Mesenchymal stem cell (in vitro differentiated cells and primary cell): ENCODE measurements around the gene SIGLEC15.
A peak's percentile ranks its signal among the peaks of the same experiment; 100 is the strongest.
"Not testable (repeated sequence)": the region's sequence is repeated elsewhere in the genome, so short reads cannot be mapped to it uniquely, and the experiment has no call there.

Experiments
- DNase-seq: peaks from one replicate; pipeline ENCODE4 v3.0.0-alpha.2; 2013
- H2AFZ ChIP-seq: one replicate; pipeline ENCODE4 v1.6.1; 2013; ENCODE audit warnings: low read depth, mild to moderate bottlenecking, control low read depth, inconsistent platforms, low read length, moderate library complexity
- H2AK5ac ChIP-seq: 2 replicates; pipeline ENCODE4 v1.6.1; 2013; ENCODE audit warnings: low read length, moderate library complexity, mild to moderate bottlenecking, inconsistent platforms; ENCODE audit not compliant: severe bottlenecking
- H2BK120ac ChIP-seq: one replicate; pipeline ENCODE4 v1.6.1; 2013; ENCODE audit warnings: low read depth, mild to moderate bottlenecking, inconsistent platforms, low read length, moderate library complexity
- H2BK12ac ChIP-seq, 2 experiments: one replicate each; pipeline ENCODE4 v1.6.1; 2013; ENCODE audit warnings: inconsistent platforms in 2 of 2, low read length in 2 of 2, mild to moderate bottlenecking in 2 of 2, moderate library complexity in 2 of 2, control low read depth in 1 of 2
- H2BK15ac ChIP-seq: one replicate; pipeline ENCODE4 v1.6.1; 2013; ENCODE audit warnings: mild to moderate bottlenecking, low read depth, inconsistent platforms; ENCODE audit not compliant: poor library complexity, severe bottlenecking
- H2BK5ac ChIP-seq: 2 replicates; pipeline ENCODE4 v1.6.1; 2013; ENCODE audit warnings: low read depth, mild to moderate bottlenecking, low read length, control low read depth, inconsistent platforms; ENCODE audit not compliant: poor library complexity, severe bottlenecking
- H3K14ac ChIP-seq, 2 experiments: one replicate each; pipeline ENCODE4 v1.6.1; 2013; ENCODE audit warnings: inconsistent platforms in 2 of 2, low read length in 2 of 2, control low read depth in 1 of 2, mild to moderate bottlenecking in 1 of 2, moderate library complexity in 1 of 2
- H3K18ac ChIP-seq, 2 experiments: one replicate each; pipeline ENCODE4 v1.6.1; 2013; ENCODE audit warnings: inconsistent platforms in 2 of 2, low read length in 2 of 2, control low read depth in 1 of 2, low read depth in 1 of 2, mild to moderate bottlenecking in 1 of 2
- H3K23ac ChIP-seq, 2 experiments: one replicate each; pipeline ENCODE4 v1.6.1; 2013; ENCODE audit warnings: inconsistent platforms in 2 of 2, low read length in 2 of 2, mild to moderate bottlenecking in 2 of 2, moderate library complexity in 2 of 2, control low read depth in 1 of 2
- H3K27ac ChIP-seq: 2 replicates; pipeline ENCODE4 v1.5.1; 2013; ENCODE audit warnings: mild to moderate bottlenecking, moderate library complexity, low read length, control low read depth, inconsistent platforms; ENCODE audit not compliant: poor library complexity, severe bottlenecking
- H3K27me3 ChIP-seq, 2 experiments: 2 replicates each; pipeline versions ENCODE4 v1.6.1 to v1.7.0; 2013; ENCODE audit warnings: low read length in 2 of 2, mild to moderate bottlenecking in 2 of 2, moderate library complexity in 2 of 2, control low read depth in 1 of 2, inconsistent platforms in 1 of 2; ENCODE audit not compliant: control insufficient read depth in 1 of 2, insufficient read depth in 1 of 2
- H3K36me3 ChIP-seq, 2 experiments: 2 replicates each; pipeline versions ENCODE4 v1.6.1 to v1.7.0; 2013; ENCODE audit warnings: low read length in 2 of 2, control low read depth in 1 of 2, inconsistent platforms in 1 of 2, low read depth in 1 of 2, mild to moderate bottlenecking in 1 of 2; ENCODE audit not compliant: insufficient read depth in 2 of 2, control insufficient read depth in 1 of 2
- H3K4ac ChIP-seq, 2 experiments: one replicate each; pipeline ENCODE4 v1.6.1; 2013; ENCODE audit warnings: inconsistent platforms in 2 of 2, low read length in 2 of 2, mild to moderate bottlenecking in 2 of 2, moderate library complexity in 2 of 2, control low read depth in 1 of 2, low read depth in 1 of 2
- H3K4me1 ChIP-seq: 2 replicates; pipeline ENCODE4 v1.6.1; 2013; ENCODE audit warnings: low read depth, low read length, control low read depth; ENCODE audit not compliant: control insufficient read depth, insufficient read depth
- H3K4me2 ChIP-seq: 2 replicates; pipeline ENCODE4 v1.6.1; 2013; ENCODE audit warnings: low read length, mild to moderate bottlenecking, inconsistent platforms; ENCODE audit not compliant: poor library complexity, severe bottlenecking
- H3K4me3 ChIP-seq, 2 experiments: 2 replicates each; pipeline versions ENCODE4 v1.5.1 to v1.7.0; 2013; ENCODE audit warnings: low read length in 2 of 2, mild to moderate bottlenecking in 2 of 2, control low read depth in 1 of 2, low read depth in 1 of 2; ENCODE audit not compliant: insufficient read depth in 1 of 2
- H3K79me1 ChIP-seq: replicated peaks from 2 replicates; pipeline ENCODE4 v1.6.1; 2013; ENCODE audit warnings: mild to moderate bottlenecking, control low read depth, low read length, inconsistent platforms; ENCODE audit not compliant: poor library complexity, severe bottlenecking
- H3K9ac ChIP-seq: 2 replicates; pipeline ENCODE4 v1.7.0; 2013; ENCODE audit warnings: mild to moderate bottlenecking, low read length, moderate library complexity
- H3K9me3 ChIP-seq: 2 replicates; pipeline ENCODE4 v1.7.0; 2013; ENCODE audit warnings: mild to moderate bottlenecking, low read length; ENCODE audit not compliant: control insufficient read depth
- H4K8ac ChIP-seq: one replicate; pipeline ENCODE4 v1.6.1; 2013; ENCODE audit warnings: inconsistent platforms, mild to moderate bottlenecking, low read length, moderate library complexity
- H4K91ac ChIP-seq: one replicate; pipeline ENCODE4 v1.6.1; 2013; ENCODE audit warnings: mild to moderate bottlenecking, low read length, inconsistent platforms
- WGBS: methylation state at CpG from one replicate; pipeline ENCODE4 v1.1.7; 2013; ENCODE audit warnings: mixed read lengths; 5-methylcytosine and 5-hydroxymethylcytosine counted together

Gene SIGLEC15

GRCh38 chr18:45807144-45807543 lies 18.3 kb upstream of the SIGLEC15 start:
- WGBS = 46% methylated on average over 2 of the region's 2 CpGs
- H2AFZ ChIP-seq = not testable (repeated sequence)

GRCh38 chr18:45814733-45815132 lies 10.7 kb upstream of the SIGLEC15 start:
- not testable (repeated sequence) for H3K9ac ChIP-seq, H4K8ac ChIP-seq, H2BK5ac ChIP-seq, H2BK120ac ChIP-seq, H3K23ac ChIP-seq, H2BK15ac ChIP-seq, H4K91ac ChIP-seq, H3K27ac ChIP-seq, H3K36me3 ChIP-seq, H3K79me1 ChIP-seq, H3K18ac ChIP-seq, H3K14ac ChIP-seq, H3K9me3 ChIP-seq, H2AK5ac ChIP-seq, H3K4me3 ChIP-seq, H3K4me2 ChIP-seq, H3K4ac ChIP-seq, DNase-seq, H3K4me1 ChIP-seq, H3K27me3 ChIP-seq, H2BK12ac ChIP-seq
- peak overlapping the region; percentile 27 for H2AFZ ChIP-seq

More at GRCh38 chr18:45807144-45807543, 18.3 kb upstream of the SIGLEC15 start:
- not testable (repeated sequence) for DNase-seq, H2AK5ac ChIP-seq, H3K23ac ChIP-seq, H3K4me2 ChIP-seq, H3K27ac ChIP-seq, H3K4me1 ChIP-seq, H3K79me1 ChIP-seq, H3K36me3 ChIP-seq, H2BK5ac ChIP-seq, H3K4me3 ChIP-seq, H3K27me3 ChIP-seq, H3K9ac ChIP-seq
- Histone ChIP-seq H3K14ac (peak overlapping the region in 1 of 2 experiments; percentile 69), H4K91ac (peak overlapping the region; percentile 92), H2BK120ac (peak overlapping the region; percentile 64), H3K18ac (peak overlapping the region; percentile 72 to 86), H2BK12ac (peak overlapping the region; percentile 90 to 93), H3K4ac (peak overlapping the region; percentile 68 to 81), H2BK15ac (peak overlapping the region; percentile 12), H3K9me3 (peaks cover 46% of the 10 kb centered on the region), H4K8ac (peak overlapping the region; percentile 89)

- H3K14ac ChIP-seq = no peak overlapping the region
- no peak overlapping the region for H2BK12ac ChIP-seq
- H3K27ac ChIP-seq = no peak overlapping the region
- no peaks in the 10 kb centered on the region for H3K79me1 ChIP-seq
- H2BK5ac ChIP-seq = no peak overlapping the region
- no peak overlapping the region for H3K18ac ChIP-seq
- no peak overlapping the region for H3K9ac ChIP-seq
- DNase-seq = no peak
- H3K36me3 ChIP-seq = no peaks in the 10 kb centered on the region
- no peak overlapping the region for H2BK15ac ChIP-seq
- H3K27me3 ChIP-seq = no peaks in the 10 kb centered on the region
- H3K4me1 ChIP-seq = peaks cover 3% of the 10 kb centered on the region
- H4K8ac ChIP-seq = no peak overlapping the region
- no peak overlapping the region for H3K4ac ChIP-seq
- no peak overlapping the region for H4K91ac ChIP-seq
- H3K4me3 ChIP-seq = no peak overlapping the region
- H3K4me2 ChIP-seq = no peak overlapping the region
- H3K9me3 ChIP-seq = peaks cover 8% of the 10 kb centered on the region
- no peak overlapping the region for H3K23ac ChIP-seq
- H2AK5ac ChIP-seq = no peak overlapping the region
- H2AFZ ChIP-seq = no peak overlapping the region
- no peak overlapping the region for H2BK120ac ChIP-seq
- WGBS = no CpG with 5 or more reads among the region's 1 CpG
Observed at GRCh38 chr18:45817543-45817942, 7.9 kb upstream of the SIGLEC15 start.

- DNase-seq, H2AFZ ChIP-seq, H3K36me3 ChIP-seq, H3K18ac ChIP-seq, H3K4me3 ChIP-seq, H3K14ac ChIP-seq, H2BK5ac ChIP-seq, H3K27me3 ChIP-seq, H2AK5ac ChIP-seq, H3K4me2 ChIP-seq, H3K9me3 ChIP-seq, H4K8ac ChIP-seq, H3K4ac ChIP-seq, H3K27ac ChIP-seq, H3K23ac ChIP-seq, H2BK120ac ChIP-seq, H4K91ac ChIP-seq, H3K79me1 ChIP-seq, H3K9ac ChIP-seq, H2BK12ac ChIP-seq, H2BK15ac ChIP-seq, H3K4me1 ChIP-seq: not testable (repeated sequence)
- 100% methylated on average over 2 of the region's 8 CpGs for WGBS
Observed at GRCh38 chr18:45818765-45819164, 6.7 kb upstream of the SIGLEC15 start.
